Superior temporal gyrus (tissue), 1 donor: ENCODE measurements around the gene TTC12.
"Not testable (repeated sequence)": the region's sequence is repeated elsewhere in the genome, so short reads cannot be mapped to it uniquely, and the experiment has no call there.

Experiments
- DNase-seq: peaks from one replicate; pipeline ENCODE4 v3.0.0-alpha.2; 2016; ENCODE audit errors: extremely low spot score

The TTC12 gene

DNA sequence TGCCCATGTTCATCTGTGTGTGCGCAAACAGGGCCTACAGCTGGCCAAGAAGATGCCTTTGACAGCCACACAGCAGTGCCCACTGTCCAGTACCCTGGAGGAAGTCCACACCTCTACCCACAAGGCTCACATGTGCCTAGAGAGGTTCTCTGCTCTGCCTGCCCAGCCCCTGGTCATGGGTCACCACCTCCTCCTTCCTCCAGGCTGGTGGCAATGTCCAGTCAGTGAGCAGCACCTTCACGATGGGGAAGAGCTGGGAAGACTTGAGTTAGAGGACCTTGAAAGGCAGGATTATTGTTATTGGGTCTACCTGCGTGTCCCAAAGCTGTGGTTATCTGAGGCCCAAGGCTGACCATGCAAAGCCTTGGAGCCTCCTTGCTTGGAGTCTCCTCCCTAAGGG lies 28.4 kb upstream of the TTC12 start:
- no peak for DNase-seq

DNA sequence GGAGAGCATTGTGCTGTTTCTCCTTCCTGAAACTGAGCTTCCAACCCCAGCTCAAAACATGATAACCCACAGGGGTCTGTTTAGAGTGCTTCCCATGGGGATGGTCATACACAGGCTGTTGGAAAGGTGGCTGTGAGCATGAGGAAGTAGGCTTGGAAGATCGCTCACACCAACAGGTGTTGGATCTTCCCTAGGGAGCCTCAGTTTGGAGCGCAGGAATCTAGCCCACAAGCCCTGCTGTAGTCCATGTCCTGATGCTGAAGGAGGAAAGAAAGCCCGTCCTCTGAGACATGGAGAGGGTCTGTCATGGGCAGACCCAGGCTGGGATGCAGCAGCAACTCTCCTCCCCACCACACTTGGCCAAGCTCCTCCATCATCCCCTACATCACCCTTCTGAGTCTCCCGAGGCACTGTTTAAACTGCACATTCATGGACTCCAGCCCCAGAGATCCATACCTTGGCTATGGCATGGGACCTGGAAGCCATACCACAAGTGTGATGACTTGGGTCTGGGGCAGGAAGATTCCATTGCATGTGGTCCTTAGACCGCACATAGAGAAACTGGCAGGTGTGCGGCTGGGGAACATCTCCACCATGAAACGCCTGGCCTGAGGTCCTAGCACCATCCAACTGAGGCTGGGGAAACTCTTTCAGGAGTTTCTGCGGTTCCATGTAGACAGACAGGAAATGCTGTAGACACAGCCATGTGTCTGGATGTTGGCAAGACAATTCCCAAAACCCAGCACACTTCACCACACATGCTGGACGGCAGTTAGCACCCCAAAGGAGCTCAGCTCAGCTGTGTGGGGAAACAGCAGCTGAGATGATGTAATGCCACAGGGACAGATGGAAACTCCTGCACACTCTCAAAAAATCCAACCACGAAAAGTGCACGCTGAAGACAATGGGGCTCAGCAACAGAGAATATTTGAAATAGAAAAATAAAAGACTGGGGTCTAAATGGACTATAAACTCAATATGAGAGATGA lies 27.6 kb upstream of the TTC12 start:
- DNase-seq, result peak; percentile 55

DNA sequence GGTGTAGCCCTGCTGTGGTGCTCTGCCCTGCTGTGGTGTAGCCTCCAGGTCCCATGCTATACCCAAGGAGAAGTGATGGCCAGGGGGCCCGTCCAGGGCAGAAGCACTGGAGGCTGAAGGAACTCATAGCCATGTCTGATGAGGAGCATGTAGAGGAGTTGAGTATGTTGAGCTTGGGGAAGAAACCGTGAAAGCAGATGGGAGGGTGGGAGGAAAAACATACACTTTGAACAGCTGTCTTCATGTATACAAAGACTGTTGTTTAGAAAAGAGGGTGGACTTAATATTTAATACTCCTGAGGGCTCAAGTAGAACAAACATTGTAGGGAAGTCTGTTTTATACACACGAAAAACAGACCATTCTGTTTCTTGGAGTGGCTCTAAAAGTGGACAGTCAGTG lies 26.6 kb upstream of the TTC12 start:
- no peak for DNase-seq

DNA sequence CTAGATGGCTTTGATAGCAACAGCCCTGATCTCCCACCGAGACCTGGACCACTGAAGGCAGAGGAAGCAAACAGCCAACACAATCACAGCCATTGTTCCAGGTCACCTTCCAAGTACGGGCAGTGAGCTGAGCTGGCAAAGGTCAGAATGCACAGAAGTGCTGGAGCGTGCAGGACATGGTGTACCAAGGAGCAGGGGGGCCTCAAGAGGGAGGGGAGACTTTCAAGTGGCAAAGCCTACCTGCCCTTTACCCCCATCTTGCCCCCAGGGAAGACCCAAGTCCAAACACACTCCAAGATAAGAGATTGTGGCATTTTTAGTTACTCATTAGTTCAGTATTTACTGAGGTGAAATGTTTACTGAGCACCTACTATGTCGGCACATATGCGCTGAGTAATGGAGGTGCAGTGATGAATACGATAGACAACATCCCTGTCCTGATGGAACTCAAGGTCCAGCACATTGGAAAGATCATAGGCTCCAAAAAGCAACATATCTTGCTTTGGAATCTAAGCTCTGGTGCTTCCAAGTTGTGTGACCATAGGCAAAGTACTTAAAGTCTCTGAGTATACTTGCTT lies 26.0 kb upstream of the TTC12 start:
- no peak for DNase-seq

DNA sequence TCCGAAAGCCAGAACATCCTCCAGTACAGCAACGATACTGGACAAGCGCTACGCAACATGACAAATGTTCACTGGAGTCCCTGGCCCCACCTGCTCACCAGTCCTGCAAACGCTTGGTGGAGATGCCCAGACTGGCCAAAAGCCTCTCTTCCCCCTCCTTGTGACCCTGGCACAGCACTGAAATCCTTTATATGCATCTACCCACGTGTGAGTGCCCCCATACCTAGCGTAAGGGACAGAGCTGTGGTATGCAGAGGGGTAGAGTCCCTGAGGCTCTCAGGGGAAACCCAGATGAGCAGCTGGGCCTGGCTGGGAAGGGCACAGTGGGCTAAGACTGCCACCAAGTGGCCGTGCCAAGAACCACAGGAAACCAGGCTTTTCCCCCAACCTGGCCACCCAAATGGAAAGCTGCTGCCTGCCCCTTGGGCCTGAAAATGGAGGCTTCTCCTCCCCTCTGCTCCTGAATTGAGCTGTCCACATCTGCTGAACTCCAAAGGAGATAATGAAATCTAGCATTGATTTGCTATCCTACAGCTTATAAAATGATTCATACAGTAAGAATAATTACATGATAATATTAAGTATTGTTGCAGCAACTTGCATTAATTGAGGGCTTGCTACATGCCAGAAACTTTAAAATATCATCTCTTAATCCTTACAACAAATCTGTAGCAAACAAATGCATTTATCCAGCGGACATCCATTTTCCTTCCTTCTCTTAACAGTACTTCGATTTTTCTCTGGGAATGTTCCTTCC lies 24.8 kb upstream of the TTC12 start:
- peak; percentile 87 for DNase-seq

DNA sequence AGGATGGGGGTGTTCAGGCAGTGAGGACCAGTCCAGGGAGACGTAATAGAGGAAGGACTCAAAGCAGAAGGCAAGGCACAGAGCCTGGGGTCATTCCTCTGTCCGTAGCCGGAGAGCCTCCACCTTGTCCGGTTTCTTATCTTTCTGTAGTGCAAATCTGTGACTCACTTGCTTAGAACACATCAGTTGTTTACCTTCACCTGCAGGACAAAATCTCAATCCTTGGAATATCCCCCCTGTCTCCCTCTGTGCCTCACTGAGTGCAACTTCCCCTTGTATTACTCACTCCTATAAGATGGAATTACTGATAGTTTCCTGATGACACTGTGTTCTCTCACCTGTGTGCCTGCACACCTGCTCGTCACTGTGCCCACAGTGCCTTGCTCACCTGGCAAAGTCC lies 20.4 kb upstream of the TTC12 start:
- no peak for DNase-seq

DNA sequence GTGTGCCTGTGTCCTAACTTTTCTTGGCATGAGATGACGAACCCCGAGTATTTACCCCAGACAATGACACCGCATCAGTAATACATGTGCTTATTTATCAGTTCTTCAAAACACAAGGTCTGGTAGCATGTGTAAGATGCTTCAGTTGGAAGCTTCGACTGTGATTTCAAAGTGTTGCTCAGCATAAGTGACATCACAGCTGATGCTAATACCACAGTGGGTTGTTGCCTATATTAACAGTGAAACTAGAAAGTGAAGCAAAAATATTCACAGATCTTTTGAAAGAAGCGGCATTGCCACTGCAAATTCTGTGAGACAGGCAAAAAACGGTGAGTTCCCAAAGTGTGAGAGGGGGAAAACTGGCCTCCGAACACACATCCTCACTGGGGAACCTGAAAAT lies 18.4 kb upstream of the TTC12 start:
- DNase-seq, result no peak

DNA sequence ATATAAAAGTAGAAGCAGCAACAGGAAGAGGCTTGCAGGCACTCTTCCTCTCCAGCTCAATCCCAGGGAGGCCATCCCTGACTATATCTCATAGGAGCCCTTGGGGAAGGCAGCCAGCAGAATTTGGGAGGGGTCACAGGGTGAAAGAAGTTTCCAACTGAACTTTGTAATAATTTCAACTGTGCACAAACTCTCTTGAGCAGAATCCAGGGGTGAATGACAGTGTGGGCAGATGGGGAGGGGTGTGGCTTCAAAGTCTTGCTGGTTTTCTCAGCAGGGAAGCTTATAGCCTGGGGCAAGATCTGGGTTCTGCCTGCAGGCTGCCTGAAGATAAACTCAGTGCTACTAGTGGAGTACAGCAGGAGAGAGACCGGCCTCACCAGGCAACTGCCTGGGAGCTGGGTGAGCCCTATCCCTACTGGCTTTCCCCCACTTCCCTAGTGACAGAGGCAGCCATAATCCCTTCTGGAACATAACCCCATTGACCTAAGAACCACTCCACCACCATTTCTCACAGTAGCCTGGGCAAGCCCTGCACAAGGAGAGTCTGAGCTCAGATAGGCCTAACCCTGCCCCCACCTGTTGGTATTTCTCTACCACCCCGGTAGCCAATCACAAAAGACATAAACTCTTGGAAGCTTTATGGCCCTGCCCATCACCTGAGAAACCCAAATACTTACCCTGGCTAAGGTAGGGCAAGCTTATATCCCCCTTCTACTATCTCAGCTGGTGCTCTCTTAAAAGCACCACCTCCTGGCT lies 17.8 kb upstream of the TTC12 start:
- no peak for DNase-seq

DNA sequence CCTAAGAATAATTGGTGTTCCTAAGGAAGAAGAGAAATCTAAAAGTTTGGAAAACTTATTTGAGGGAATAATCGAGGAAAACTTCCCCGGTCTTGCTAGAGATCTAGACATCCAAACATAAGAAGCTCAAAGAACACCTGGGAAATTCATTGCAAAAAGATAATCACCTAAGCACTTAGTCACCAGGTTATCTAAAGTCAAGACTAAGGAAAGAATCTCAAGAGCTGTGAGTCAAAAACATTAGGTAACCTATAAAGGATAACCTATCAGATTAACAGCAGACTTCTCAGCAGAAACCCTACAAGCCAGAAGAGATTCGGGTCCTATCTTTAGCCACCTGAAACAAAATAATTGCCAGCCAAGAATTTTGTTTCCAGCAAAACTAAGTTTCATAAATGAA lies 15.9 kb upstream of the TTC12 start:
- DNase-seq, result not testable (repeated sequence)

DNA sequence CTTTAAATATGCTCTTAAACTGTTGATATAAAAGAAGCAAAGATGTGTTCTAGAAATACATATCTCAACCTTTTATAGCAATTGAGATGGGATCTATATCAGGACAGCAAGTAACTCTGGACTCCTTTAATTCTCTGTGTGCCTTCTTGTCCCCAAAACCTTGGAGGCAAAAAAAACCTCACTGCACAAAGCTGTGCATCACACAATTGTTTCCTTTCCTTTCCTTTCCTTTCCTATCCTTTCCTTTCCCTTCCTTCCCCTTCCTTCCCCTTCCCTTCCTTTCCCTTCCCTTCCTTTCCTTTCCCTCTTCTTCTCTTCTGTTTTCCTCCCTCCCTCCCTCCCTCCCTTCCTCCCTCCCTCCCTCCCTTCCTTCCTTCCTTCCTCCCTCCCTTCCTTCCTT lies 9.5 kb upstream of the TTC12 start:
- DNase-seq, result no peak

DNA sequence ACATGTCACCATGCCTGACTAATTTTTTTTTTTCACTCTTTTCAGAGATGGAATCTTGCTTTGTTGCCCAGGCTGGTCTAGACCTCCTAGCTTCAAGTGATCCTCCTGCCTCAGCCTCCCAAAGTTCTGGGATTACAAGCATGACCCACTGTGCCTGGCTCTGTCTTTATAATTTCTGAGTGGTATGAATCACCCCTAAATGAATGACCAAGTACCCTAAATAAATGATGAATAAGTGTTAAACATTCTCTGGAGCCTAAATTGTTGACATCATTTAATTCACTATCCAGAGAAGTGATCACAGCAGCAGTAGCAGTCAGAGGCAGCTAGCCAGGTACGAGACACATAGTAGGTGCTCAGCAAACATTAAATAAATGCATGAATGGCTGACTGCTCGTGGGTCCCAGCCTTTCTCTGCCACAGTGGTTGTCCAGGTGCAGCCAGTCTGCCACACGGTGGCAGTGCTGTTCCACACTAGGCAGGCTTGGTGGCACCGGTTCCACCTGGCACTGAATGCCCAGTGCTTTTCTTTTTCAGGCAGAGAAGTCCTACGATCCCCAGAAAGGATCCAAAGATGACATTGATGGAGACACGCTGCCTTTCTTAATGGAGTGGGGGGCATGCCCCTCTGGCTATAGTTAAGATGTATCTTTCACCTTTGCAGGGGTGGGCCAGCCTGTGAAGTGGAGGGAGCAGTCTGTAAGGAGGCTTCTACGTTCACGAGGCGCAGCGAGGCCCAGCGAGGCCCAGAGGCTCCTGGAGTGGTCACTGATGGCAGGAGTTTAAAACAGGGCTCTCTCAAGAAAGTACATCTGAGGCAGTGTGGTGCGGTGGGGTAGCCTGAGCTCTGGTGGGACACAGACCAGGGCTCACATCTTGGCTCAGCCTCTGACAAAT lies 8.7 kb upstream of the TTC12 start:
- peak; percentile 91 for DNase-seq

DNA sequence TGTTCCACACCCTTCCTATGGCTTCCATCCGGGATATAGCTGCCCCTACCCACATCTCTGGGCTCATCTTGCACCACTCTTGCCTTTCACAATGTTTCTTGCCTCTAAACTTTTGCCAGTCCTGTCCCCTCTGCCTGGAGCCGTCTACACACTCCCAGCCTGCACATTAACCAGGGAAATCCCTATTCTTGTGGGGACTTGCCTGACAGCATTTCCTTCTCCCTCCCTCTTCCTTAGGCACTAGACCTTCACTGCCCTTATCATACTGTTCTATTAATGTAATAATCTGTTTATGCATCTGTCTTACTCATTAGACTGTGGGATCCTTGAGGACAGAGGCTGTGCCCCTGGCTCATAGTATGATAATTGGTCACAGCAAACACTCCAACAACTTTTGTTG lies 5.8 kb upstream of the TTC12 start:
- no peak for DNase-seq

DNA sequence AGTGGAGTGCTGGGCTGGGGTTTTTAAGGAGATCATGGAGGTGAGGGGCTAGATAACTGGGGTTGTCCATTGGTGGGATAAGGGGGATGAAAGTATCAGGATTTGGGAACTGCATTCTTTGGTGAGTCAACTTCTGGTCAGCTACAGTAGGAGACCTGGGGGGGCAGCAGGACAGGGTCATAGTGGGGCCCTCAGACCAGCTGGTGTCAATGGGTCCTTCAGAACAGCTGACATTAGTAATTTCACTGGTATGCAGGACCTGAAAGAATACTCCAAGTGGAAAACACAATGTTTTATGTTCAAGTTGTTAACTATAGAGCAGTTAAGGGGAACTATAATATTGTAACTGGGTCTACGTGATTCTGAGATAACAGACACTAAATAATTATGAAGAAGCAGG lies 2.8 kb upstream of the TTC12 start:
- DNase-seq, result no peak

DNA sequence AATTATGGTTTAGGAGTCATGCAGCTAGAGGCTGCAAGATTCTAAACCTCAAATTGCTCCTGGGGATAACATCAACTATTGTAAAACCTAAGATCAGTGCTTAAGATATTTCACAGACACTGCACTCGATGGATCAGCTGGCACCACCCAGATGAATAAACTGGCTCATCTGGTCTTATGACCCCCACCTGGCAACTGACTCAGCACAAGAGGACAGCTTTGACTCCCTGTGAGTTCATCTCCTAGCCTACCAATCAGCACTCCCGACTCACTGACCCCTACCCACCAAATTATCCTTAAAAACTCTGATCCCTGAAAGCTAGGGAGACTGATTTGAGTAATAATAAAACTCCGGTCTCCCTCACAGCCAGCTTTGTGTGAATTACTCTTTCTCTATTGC lies 782 bp upstream of the TTC12 start:
- no peak for DNase-seq

DNA sequence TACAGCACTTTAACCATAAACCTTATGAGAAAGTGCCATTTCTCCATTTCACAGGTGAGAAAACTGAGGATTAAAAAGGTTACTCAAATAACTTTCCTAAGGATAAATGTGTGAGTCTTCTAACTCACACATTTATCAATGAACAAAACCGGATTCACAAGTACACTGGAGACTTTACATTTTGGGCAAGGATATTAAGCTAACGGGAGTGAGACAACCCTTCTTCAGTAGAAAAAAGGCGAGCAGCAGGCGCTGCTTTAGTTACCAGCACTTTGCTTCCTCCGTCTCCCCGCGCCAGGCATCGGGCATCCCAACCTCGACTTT lies 356 bp upstream of the TTC12 start:
- DNase-seq, result peak; percentile 26

DNA sequence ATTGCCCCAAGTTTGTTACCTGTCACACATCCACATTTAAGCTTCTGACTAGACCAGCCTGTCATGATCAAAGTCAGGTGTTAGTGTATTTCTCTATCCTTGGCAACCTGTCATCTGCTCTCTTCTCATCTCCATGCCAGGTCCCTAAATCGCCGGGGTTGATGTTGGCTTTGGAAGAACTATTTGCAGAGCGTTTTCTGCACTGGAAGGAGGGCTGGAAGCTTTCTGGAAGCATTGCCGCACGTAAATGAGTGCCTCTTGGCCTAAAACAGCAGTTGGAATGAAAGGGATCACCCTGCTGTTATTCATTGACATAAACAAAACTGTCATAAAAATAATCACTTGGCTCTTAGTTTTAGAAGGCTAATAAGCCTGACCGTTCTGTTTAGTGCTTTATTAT lies 1.4 kb downstream of the TTC12 start:
- no peak for DNase-seq

DNA sequence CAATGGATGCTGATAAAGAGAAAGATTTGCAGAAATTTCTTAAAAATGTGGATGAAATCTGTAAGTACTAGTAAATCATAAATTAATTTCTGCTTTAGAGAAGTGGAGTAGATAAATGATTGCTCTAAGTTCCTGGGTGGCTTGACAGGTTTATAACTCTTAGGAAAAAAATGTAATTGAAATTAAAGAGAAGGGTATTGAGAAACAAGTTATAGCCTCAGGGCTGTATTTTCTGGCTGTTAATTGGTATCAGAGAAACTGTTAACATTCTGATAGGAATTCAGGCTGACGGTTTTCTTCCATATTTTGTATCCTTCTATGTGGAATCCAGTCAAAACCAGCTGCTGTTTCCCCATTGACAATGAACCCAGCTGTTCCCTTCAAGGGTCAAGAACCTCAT lies 1.9 kb downstream of the TTC12 start:
- no peak for DNase-seq

DNA sequence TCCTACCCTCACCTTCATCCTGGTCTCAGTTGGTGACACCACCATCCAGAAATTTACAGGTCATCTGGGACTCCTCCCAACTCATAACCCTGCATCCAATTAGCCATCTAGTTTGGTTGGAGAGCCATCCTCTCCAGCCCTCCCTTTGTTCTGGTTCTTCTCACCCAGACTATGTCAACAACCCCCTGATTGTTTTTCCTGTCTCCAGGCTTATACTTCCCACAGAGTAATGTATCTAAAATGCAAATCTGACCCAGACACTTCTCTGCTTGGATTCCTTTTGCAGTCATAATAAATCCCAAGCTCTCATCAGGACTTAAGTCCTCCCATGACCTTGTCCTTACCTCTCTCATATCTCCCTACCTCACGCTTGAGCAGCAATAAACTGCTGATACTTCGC lies 3.0 kb downstream of the TTC12 start:
- DNase-seq, result no peak

DNA sequence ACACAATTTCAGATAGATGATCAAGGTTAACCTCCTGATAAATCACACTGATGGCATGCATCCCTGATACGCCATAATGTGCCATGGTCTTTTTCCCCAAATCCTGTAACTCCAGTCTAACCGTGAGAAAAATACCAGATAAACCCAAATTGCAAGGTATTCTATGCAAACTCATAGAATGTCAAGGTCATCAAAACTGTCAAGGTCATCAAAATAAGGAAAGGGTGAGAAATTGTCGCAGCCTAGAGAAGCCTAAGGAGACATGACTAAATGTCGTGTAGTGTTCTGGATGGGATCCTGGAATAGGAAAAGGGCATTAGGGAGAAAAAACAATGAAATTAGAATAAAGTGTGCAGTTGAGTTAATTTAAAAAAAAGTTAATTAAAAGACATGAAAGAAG lies 4.7 kb downstream of the TTC12 start:
- no peak for DNase-seq

DNA sequence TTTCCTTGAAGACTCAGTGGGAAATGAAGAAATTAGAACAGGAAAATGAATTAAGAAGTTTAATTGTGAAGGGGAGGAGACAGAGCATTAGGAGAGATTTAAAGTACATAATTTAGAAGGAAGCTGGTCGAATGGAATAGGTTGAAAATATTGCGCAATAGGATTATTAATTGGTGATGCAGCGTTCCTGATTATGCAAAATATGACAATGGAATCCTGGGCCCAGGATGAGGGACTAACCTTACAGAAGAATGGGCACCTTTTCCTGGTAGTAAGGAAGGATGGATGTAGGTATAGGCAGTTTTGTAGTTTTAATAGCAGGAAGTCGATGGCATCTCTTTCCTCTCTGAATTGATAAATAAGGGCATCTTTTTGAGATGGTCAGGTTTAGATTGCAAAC lies 7.8 kb downstream of the TTC12 start:
- DNase-seq, result no peak

DNA sequence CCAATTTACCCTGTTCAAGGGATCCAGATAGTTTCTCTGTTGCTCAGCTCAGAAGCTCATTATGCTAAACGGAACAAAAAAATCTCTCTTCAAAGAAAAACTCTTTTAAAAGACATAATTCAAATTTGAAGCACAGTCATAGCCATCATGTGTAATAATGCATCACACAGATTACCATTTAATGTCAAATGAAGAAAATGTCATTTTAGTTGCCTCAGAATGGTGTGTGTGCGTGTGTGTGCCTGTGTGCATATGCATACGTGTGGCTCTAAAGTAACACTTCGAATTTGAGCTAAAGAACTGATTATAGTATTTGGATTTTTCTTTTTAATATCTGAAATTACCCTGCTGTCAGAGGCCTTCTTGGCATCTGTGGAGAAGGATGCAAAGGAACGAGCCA lies 9.9 kb downstream of the TTC12 start:
- DNase-seq, result no peak
